Mesothelial cell of epicardium (in vitro differentiated cells): ENCODE measurements around the gene SETX. TPM values are rescaled to one million over a fixed set of nuclear protein-coding genes. Genes with fewer than 3 reads are reported as not detected.

Source experiments
- DNase-seq, 2 experiments: peaks; one replicate each; pipeline ENCODE4 v3.0.0; 2021; ENCODE audit warnings: low spot score in 2 of 2; ENCODE audit not compliant: unreplicated experiment in 2 of 2
- H3K27ac Mint-ChIP-seq: 2 replicates; pipeline ENCODE4 v1.8.0; 2021; ENCODE audit warnings: mixed read lengths
- H3K27me3 Mint-ChIP-seq: 2 replicates; pipeline ENCODE4 v1.8.0; 2021; ENCODE audit warnings: low read depth, mixed read lengths
- H3K36me3 Mint-ChIP-seq: 2 replicates; pipeline ENCODE4 v1.8.0; 2021; ENCODE audit warnings: mixed read lengths
- H3K4me1 Mint-ChIP-seq: 2 replicates; pipeline ENCODE4 v1.8.0; 2021; ENCODE audit warnings: mixed read lengths
- H3K4me3 Mint-ChIP-seq: 2 replicates; pipeline ENCODE4 v1.8.0; 2021; ENCODE audit warnings: mild to moderate bottlenecking, moderate library complexity, mixed read lengths
- H3K9me3 Mint-ChIP-seq: 2 replicates; pipeline ENCODE4 v1.8.0; 2021; ENCODE audit warnings: mixed read lengths
- CTCF ChIP-seq: fragments of 200-600 bp; sonication (generic); IDR thresholded peaks from one replicate; pipeline ENCODE4 v1.5.0; 2021; ENCODE audit warnings: antibody characterized with exemption; ENCODE audit not compliant: unreplicated experiment
- total RNA-seq: library from RNA; stranded (reverse); gene quantifications from 3 replicates; pipeline ENCODE4 v1.2.1, GENCODE V29; 2021

SETX gene
- total RNA-seq, 1 donor from 2014 or later = 51.4 TPM

- H3K4me1 Mint-ChIP-seq = peaks cover 16% of the 10 kb centered on the region
- no peak for DNase-seq
- no peak overlapping the region for H3K27ac Mint-ChIP-seq
- H3K36me3 Mint-ChIP-seq = peaks cover 33% of the 10 kb centered on the region
- no peaks in the 10 kb centered on the region for H3K9me3 Mint-ChIP-seq
- TF ChIP-seq CTCF = no peak
- H3K4me3 Mint-ChIP-seq = no peak overlapping the region
- no peaks in the 10 kb centered on the region for H3K27me3 Mint-ChIP-seq
Measured at GRCh38 chr9:132293145-132293721, 61.6 kb downstream of the SETX start.

GRCh38 chr9:132288966-132289365, 65.8 kb downstream of the SETX start:
- H3K27ac Mint-ChIP-seq = peak overlapping the region; percentile 95
- no peaks in the 10 kb centered on the region for H3K27me3 Mint-ChIP-seq
- no peaks in the 10 kb centered on the region for H3K9me3 Mint-ChIP-seq
- no peak for TF ChIP-seq CTCF
- H3K4me3 Mint-ChIP-seq = no peak overlapping the region
- H3K4me1 Mint-ChIP-seq = peaks cover 24% of the 10 kb centered on the region
- no peak for DNase-seq
- peaks cover 17% of the 10 kb centered on the region for H3K36me3 Mint-ChIP-seq

GRCh38 chr9:132288361-132288760, 66.4 kb downstream of the SETX start:
- no peak for DNase-seq
- Mint-ChIP-seq H3K9me3 (no peaks in the 10 kb centered on the region), H3K27me3 (no peaks in the 10 kb centered on the region), H3K4me3 (no peak overlapping the region), H3K27ac (peak overlapping the region; percentile 95), H3K4me1 (peaks cover 30% of the 10 kb centered on the region), H3K36me3 (peaks cover 20% of the 10 kb centered on the region)
- TF ChIP-seq CTCF = no peak

- H3K9me3 Mint-ChIP-seq = no peaks in the 10 kb centered on the region
Measured at GRCh38 chr9:132287256-132287760, 67.5 kb downstream of the SETX start.

GRCh38 chr9:132283863-132284262, 70.9 kb downstream of the SETX start:
- Mint-ChIP-seq H3K36me3 (peaks cover 39% of the 10 kb centered on the region), H3K9me3 (no peaks in the 10 kb centered on the region), H3K27ac (peak overlapping the region; percentile 94), H3K4me3 (no peak overlapping the region), H3K27me3 (no peaks in the 10 kb centered on the region), H3K4me1 (peaks cover 31% of the 10 kb centered on the region)
- no peak for TF ChIP-seq CTCF
- DNase-seq = no peak

More at GRCh38 chr9:132287256-132287760, 67.5 kb downstream of the SETX start:
- no peaks in the 10 kb centered on the region for H3K27me3 Mint-ChIP-seq
- DNase-seq = no peak
- peak overlapping the region; percentile 50 for H3K27ac Mint-ChIP-seq
- no peak for TF ChIP-seq CTCF
- H3K36me3 Mint-ChIP-seq = peaks cover 25% of the 10 kb centered on the region
- H3K4me3 Mint-ChIP-seq = no peak overlapping the region
- peaks cover 40% of the 10 kb centered on the region for H3K4me1 Mint-ChIP-seq

- Mint-ChIP-seq H3K27ac (peak overlapping the region; percentile 94), H3K4me1 (peaks cover 24% of the 10 kb centered on the region), H3K27me3 (no peaks in the 10 kb centered on the region), H3K36me3 (peaks cover 43% of the 10 kb centered on the region), H3K9me3 (no peaks in the 10 kb centered on the region), H3K4me3 (no peak overlapping the region)
- TF ChIP-seq CTCF = no peak
- DNase-seq = no peak
Measured at GRCh38 chr9:132283165-132283564, 71.6 kb downstream of the SETX start.
